ENCODE data around the gene PLEKHB2. TPM values are rescaled to one million over a fixed set of nuclear protein-coding genes. Genes with fewer than 3 reads are reported as not detected.

Gene PLEKHB2
- total and polyA plus RNA-seq, 2 experiments from 2014 or later: 39.8 to 99.2 TPM

GRCh38 chr2:131115752-131116151, 10.6 kb downstream of the PLEKHB2 start (continued):
- no peak for TF ChIP-seq ZNF462 (CRISPR knock-in tag; IDR thresholded peaks at IDR 0.05)
- TF ChIP-seq EZH2phosphoT487 (IDR thresholded peaks at IDR 0.05; ENCODE audit: unreplicated experiment): no peak

DNA sequence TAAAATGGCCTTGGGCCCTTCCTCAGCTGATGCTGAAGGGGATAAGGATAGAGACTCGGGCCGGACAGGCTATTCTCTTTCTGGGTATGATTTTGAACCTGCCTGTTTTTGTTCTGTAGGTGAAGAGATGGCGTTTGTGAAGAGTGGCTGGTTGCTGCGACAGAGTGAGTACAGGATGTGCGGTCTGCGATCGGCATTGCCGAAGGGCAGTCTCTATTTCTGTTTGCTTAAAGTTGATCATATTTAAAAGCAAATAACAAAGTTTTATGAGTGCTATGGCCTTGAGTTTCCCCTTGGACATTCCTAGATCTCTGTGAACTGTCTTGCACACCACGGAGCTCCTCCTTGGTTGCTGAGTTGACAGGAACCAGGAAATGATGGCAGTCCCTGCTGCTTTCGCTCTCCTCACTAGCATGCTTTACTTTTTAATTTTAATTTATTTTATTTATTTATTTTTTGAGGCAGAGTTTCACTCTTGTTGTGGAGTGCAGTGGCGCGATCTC, 15.7 kb downstream of the PLEKHB2 start:
- Histone ChIP-seq H4K20me1 (replicated peaks; ENCODE audit: insufficient read depth) (peaks cover 61% of the 10 kb centered on the region), H3K36me3 (ENCODE audit: insufficient read depth) (peaks cover under 1% of the 10 kb centered on the region; the same call in 1 of the 2 replicates), H3K27me3 (ENCODE audit: insufficient read depth) (no peaks in the 10 kb centered on the region), H3K27ac (ENCODE audit: low read depth) (no peak overlapping the region), H3K4me2 (no peak overlapping the region), H3K79me2 (replicated peaks; ENCODE audit: insufficient read depth) (peaks cover 76% of the 10 kb centered on the region), H3K9me2 (ENCODE audit: insufficient read depth) (no peaks in the 10 kb centered on the region), H2AFZ (no peak overlapping the region), H3K4me3 (no peak overlapping the region), H3F3A (replicated peaks; ENCODE audit: low read depth) (no peaks in the 10 kb centered on the region), H3K4me1 (ENCODE audit: insufficient read depth) (no peaks in the 10 kb centered on the region)
- Mint-ChIP-seq H3K27me3 (ENCODE audit: insufficient read depth, low read depth, poor library complexity) (no peaks in the 10 kb centered on the region), H3K4me3 (no peak overlapping the region), H3K27ac (no peak overlapping the region), H3K9me3 (no peaks in the 10 kb centered on the region), H3K36me3 (ENCODE audit: low read depth) (peaks cover 40% of the 10 kb centered on the region), H3K4me1 (peaks cover 3% of the 10 kb centered on the region; the same call in 1 of the 3 replicates)
- ATAC-seq: no peak
- no peak for DNase-seq (ENCODE audit: low spot score)
- TF ChIP-seq ZNF331 (CRISPR knock-in tag; IDR thresholded peaks at IDR 0.05; ENCODE audit: low read depth) (no peak), ETS1 (IDR thresholded peaks at IDR 0.05) (no peak), JUNB (IDR thresholded peaks at IDR 0.05; ENCODE audit: unreplicated experiment) (no peak), ZNF462 (CRISPR knock-in tag; IDR thresholded peaks at IDR 0.05) (no peak), NANOG (IDR thresholded peaks at IDR 0.05; ENCODE audit: borderline replicate concordance) (no peak), CREB1 (CRISPR knock-in tag; IDR thresholded peaks at IDR 0.05; ENCODE audit: low read depth) (no peak)

All from GM23338 (cell line).